NCI-H226 (cell line): ENCODE measurements around the gene RER1.
A peak's percentile ranks its signal among the peaks of the same experiment; 100 is the strongest.

Experiments used
- DNase-seq: peaks from one replicate; pipeline ENCODE4 v3.0.0-alpha.2; 2015

Gene RER1

GRCh38 chr1:2376931-2377672 is 14.5 kb upstream of the RER1 start:
- DNase-seq, result no peak

GRCh38 chr1:2377751-2378440 is 13.7 kb upstream of the RER1 start:
- no peak for DNase-seq

GRCh38 chr1:2378441-2378851 is 13.2 kb upstream of the RER1 start:
- DNase-seq, result no peak

GRCh38 chr1:2378956-2379732 is 12.5 kb upstream of the RER1 start:
- no peak for DNase-seq

GRCh38 chr1:2379733-2380404 is 11.8 kb upstream of the RER1 start:
- no peak for DNase-seq

- no peak for DNase-seq
Measured at GRCh38 chr1:2380816-2381591, 10.6 kb upstream of the RER1 start.

- DNase-seq, result peak; percentile 52
Measured at GRCh38 chr1:2381741-2382620, 9.7 kb upstream of the RER1 start.

GRCh38 chr1:2382621-2383361 is 8.8 kb upstream of the RER1 start:
- DNase-seq, result no peak

- no peak for DNase-seq
Measured at GRCh38 chr1:2383576-2383975, 8.1 kb upstream of the RER1 start.

GRCh38 chr1:2384130-2384860 is 7.3 kb upstream of the RER1 start:
- no peak for DNase-seq

GRCh38 chr1:2384941-2385481 is 6.6 kb upstream of the RER1 start:
- no peak for DNase-seq

- no peak for DNase-seq
Measured at GRCh38 chr1:2385606-2386280, 5.9 kb upstream of the RER1 start.

- DNase-seq, result no peak
Measured at GRCh38 chr1:2386636-2387611, 4.7 kb upstream of the RER1 start.

- no peak for DNase-seq
Measured at GRCh38 chr1:2388004-2388913, 3.4 kb upstream of the RER1 start.

- no peak for DNase-seq
Measured at GRCh38 chr1:2389644-2390043, 2.0 kb upstream of the RER1 start.

GRCh38 chr1:2391931-2392509 is 379 bp downstream of the RER1 start:
- no peak for DNase-seq
